Myometrial cell (primary cell): ENCODE measurements around the gene GPR183. TPM values are rescaled to one million over a fixed set of nuclear protein-coding genes. Genes with fewer than 3 reads are reported as not detected.

ENCODE experiments used
- total RNA-seq: library from RNA; depleted of rRNA; stranded (reverse); fragments of >200 nt; gene quantifications from 2 replicates; pipeline ENCODE4 v1.2.3, GENCODE V29; 2015

The GPR183 gene
- total RNA-seq = 0.18 TPM in 1 of 2 replicates, not detected in the other

GRCh38 chr13:99307247-99307646 lies at the start of gene GPR183:
GPR183 (minus strand) TSS chr13:99307399; CDS start chr13:99296145, 11,254 bp downstream.

GRCh38 chr13:99258210-99258860 lies 48.9 kb downstream of the GPR183 start, which contains the start of gene GPR18:
GPR18 (minus strand) TSS chr13:99258379; CDS start chr13:99255872, 2,507 bp downstream.

Other genes with a start within 250 kb of the GPR183 start
- 56.7 and 59.1 TPM in 2 replicates for gene UBAC2, start 106.5 kb downstream of the GPR183 start, total RNA-seq
- not detected in 2 replicates for gene GPR18, start 49.0 kb downstream of the GPR183 start, total RNA-seq
- 116 and 124 TPM in 2 replicates for gene TM9SF2, start 194.1 kb upstream of the GPR183 start, total RNA-seq